Activated CD4-positive, alpha-beta T cell treated with anti-CD3 and anti-CD28 coated beads, Interleukin-2, Interleukin-4, amounts not matched to agents 100 ng/mL and 50 ng/mL, durations not matched to agents 16 hours and 8 hours (primary cell): ENCODE measurements around the gene CHMP2A.
"Not testable (repeated sequence)": the region's sequence is repeated elsewhere in the genome, so short reads cannot be mapped to it uniquely, and the experiment has no call there.

Experiments
- DNase-seq: peaks from one replicate; pipeline ENCODE4 v3.0.0-alpha.2; 2020; ENCODE audit warnings: low spot score

The CHMP2A gene

GRCh38 chr19:58555369-58555885 lies 522 bp upstream of the CHMP2A start:
- no peak for DNase-seq

DNA sequence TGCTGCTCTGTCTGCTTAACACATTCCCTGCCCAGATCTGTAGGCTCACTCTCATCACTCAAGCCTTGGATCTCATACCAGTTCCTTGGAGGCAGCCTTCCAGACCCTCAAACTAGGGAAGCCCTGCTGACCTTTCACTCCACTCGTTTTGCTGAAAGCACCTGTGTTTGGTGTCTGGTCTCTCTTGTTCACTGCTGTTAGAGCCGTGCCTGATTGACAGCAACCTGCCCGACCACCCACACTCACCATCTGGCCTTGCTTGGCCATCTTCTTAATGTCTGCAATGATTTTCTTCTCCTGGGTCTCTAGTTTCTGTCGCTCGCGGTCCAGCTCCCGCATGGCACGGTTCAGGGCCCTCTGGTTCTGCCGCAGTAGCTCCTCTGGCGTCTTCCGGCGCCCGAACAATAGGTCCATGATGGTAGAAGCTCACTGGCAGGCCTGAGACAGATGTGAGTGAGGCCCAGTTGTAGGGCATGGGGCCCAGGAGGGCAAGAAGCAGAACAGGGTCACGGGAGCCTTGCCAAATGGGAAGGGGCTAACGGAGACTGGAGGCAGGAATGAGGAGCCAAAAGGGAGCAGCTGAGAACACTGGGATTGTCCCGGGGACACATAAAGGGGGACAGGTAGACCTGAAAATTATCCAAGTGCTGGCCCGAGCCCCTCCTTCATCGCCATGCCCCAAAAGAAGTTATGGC lies 959 bp downstream of the CHMP2A start:
- no peak for DNase-seq

DNA sequence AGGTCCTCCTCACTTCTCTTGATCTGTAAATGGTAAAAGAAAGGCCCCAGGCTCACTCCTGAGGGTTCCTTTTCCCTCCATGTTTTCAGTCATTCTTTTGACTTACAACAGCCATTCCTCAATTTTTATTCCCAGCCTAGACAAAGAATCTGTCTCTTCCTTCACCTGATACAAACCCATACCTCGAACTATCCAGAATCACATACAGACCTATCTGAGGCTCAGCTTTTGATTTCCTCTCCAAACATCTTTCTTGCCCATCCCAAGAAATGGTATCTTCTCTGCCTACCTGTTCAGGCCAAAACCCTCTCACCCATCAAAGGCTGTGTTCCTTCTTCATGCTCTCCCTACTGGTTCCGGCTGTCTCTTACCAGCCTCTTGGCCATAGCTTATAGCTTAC lies 2.2 kb downstream of the CHMP2A start:
- no peak for DNase-seq

DNA sequence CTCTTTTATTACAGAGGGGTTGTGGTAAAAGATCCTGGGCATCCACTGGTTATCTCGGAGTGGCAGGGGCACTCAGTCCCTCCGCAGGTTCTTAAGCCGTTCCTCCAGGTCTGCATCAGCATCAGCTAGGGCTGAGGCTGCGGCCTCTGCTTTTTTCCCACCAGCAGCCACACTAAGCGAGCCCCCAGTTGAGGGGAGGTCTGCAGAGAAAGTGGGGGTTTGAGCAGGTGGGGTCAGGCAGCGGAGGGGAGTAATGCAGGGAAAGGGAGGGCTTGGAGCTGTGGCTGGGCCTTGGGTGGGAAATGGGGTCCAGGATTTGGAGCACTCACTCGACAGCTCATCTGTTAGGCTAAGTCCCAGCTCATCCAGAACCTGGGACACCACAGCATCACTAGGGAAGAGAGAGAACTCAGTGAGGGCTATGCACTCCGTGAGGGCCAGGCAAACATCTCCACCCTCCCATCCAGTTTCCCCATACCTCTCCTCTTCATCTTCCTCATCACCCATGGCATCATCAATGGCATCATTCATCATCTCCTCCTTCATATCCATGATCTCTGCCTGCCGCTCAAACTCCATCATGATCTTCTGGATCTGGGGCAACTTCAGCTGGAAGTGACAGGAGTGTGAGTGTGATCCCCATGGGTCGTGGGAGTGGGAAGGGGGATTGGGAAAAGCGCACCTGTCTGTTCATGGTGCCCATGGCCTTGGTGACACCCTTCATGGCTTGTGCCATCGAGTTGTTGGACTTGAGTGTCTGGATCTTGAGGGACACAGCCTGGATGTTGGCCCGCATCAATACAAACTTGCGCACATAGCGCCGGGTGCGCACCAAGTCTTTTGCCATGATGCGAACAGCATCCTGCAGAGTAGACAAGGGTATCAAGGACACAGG lies 3.1 kb downstream of the CHMP2A start:
- DNase-seq, result no peak

GRCh38 chr19:58551123-58551497 lies 3.8 kb downstream of the CHMP2A start:
- DNase-seq, result no peak

DNA sequence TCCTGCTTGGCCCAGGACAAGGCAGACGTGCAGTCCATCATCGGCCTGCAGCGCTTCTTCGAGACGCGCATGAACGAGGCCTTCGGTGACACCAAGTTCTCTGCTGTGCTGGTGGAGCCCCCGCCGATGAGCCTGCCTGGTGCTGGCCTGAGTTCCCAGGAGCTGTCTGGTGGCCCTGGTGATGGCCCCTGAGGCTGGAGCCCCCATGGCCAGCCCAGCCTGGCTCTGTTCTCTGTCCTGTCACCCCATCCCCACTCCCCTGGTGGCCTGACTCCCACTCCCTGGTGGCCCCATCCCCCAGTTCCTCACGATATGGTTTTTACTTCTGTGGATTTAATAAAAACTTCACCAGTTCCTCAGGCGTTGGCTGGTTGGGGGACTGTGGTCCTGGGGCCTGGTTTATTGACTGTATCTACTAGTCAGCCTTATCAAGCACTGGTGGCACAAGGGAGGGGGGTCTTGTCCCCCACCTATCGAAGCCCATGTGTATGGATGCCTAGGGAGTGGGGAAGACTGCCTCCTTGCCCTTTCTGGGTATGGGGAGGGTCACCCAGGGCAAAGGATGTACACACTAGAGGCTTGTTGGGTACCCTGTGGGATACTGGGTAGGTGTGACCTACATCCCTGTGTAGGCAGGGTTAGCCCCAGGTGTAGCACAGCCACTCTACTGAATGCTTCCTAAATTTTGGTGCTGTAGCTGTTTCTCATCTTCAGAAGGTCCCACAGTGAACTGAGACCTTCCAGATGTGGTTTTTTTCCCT lies 4.4 kb downstream of the CHMP2A start:
- DNase-seq, result no peak

- DNase-seq, result no peak
Measured at GRCh38 chr19:58549664-58550361, 5.1 kb downstream of the CHMP2A start.

DNA sequence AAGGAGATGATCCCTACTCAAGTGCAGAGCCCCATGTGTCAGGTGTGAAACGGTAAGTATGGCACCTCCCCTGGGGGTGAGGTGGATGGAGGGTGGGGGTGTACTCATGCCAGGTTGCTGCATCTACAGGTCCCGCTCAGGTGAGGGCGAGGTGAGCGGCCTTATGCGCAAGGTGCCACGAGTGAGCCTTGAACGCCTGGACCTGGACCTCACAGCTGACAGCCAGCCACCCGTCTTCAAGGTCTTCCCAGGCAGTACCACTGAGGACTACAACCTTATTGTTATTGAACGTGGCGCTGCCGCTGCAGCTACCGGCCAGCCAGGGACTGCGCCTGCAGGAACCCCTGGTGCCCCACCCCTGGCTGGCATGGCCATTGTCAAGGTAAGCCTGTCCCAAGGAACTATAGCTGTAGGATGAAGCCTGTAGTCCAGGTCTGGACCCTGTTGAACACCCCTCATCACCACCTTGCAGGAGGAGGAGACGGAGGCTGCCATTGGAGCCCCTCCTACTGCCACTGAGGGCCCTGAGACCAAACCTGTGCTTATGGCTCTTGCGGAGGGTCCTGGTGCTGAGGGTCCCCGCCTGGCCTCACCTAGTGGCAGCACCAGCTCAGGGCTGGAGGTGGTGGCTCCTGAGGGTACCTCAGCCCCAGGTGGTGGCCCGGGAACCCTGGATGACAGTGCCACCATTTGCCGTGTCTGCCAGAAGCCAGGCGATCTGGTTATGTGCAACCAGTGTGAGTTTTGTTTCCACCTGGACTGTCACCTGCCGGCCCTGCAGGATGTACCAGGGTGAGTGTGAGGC lies 5.8 kb downstream of the CHMP2A start:
- DNase-seq, result no peak

GRCh38 chr19:58547323-58548312 lies 7.3 kb downstream of the CHMP2A start:
- DNase-seq, result no peak

DNA sequence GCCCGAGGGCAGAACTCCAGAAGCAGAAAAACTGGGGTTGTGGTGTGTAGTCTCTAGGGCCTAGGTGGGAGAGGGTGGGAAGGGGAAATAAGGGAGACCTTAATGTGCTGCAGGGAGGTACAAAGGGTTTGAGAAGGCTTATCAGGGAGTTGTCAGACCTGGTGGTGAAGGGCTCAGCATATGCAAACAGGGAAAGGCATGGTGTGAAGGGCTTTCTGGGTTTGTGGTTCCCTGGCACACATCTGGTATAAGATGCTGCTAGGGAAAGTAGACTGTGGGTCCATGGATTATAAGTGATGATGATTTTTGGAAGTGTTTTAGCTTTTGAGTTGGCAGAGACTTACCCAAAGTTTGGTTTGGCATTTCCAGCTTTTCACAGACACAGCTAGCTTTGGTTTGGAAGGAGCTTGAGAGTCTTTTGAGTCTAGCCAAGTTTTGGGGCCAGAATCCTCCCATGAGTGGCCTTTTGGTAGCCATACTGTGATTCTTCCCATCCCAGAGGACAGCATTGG lies 8.8 kb downstream of the CHMP2A start:
- no peak for DNase-seq

DNA sequence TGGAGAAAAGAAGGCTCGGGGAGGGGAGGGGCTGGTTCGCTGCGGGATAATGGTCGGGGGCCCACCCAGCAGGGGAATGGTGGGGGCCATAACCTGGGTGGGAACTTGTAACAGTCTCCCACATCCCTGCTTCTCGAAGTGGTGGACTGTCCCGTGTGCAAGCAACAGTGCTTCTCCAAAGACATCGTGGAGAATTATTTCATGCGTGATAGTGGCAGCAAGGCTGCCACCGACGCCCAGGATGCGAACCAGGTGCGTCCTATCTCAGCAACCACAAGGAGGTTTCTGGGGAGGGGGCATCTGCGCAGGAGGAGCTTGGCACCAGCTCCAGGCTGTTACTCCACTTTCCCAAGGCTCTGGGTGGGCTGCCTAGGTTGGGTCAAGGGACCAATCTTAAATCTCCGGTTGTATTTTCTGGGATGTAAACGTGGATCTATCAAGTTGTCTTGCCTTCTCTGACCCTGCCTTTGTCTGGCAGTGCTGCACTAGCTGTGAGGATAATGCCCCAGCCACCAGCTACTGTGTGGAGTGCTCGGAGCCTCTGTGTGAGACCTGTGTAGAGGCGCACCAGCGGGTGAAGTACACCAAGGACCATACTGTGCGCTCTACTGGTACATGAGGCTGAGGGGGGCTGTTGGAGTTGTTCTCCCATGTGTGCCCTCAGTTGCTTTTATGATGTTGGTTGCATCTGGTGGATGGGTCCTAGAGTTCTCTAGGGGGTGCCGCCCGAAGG lies 9.5 kb downstream of the CHMP2A start:
- no peak for DNase-seq

GRCh38 chr19:58544591-58545285 lies 10.2 kb downstream of the CHMP2A start:
- DNase-seq, result peak; percentile 61

DNA sequence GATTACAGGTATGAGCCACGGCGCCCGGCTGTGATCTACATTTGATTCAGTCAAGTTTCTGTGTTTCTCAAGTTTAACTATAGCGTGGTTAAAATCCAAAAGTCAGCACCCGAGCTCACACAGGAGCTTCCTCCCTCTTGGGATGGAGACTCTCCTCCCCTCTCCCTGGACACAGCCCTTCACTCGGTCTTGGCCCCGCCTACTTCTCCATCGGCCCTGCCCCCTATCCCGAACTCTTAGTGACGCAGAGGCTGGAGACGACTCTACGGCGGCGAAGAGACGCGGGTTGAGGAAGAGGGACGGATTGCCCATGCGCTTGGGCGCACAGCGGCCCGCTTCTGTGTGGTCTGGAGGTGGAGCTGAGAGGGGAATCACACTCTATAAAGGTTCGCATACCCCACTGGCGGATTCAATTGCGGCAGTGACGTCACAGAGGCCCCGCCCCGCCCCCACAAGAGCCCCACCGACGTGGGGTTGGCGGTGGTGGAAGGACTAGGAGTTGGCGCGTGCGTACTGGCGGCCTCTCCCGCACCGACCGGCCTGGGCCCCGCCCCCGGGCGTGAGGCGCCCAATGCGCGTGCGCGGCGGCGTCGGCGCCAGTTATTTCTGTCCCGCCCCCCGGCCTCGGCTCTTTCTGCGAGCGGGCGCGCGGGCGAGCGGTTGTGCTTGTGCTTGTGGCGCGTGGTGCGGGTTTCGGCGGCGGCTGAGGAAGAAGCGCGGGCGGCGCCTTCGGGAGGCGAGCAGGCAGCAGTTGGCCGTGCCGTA lies 10.9 kb downstream of the CHMP2A start, which contains the start of gene TRIM28:
TRIM28 (plus strand) TSS at position 239 of the 765 bp plus-strand sequence. CDS start 694 bp downstream, outside the sequence.
- peak; percentile 100 for DNase-seq

DNA sequence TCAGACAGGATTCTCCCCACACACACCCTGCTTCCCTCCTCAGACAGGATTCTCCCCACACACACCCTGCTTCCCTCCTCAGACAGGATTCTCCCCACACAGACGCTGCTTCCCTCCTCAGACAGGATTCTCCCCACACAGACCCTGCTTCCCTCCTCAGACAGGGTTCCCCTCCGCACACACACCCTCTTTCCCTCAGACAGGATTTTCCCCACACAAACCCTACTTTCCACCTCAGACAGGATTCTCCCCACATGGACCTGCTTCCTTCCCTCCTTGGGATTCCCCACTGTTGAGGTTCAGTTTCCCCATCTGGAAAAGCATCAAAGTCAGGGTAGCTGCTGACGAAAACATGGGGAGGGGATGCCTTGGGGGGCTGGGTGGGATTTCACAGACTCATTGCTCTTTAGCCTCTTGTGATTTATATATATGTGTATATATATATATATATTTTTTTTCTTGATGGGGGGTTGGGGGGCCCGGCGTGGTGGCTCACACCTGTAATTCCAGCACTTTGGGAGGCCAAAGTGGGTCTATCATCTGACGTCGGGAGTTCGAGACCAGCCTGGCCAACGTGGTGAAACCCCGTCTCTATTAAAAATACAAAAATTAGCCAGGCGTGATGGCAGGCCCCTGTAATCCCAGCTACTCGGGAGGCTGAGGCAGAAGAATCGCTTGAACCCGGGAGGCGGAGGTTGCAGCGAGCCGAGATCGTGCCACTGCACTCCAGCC lies 12.1 kb downstream of the CHMP2A start:
- DNase-seq, result not testable (repeated sequence)

- not testable (repeated sequence) for DNase-seq
Measured at GRCh38 chr19:58539169-58539559, 15.7 kb downstream of the CHMP2A start.
